HG03025 (cell line): ENCODE data around the gene SNTG2.

Experiments
- ATAC-seq: cut with Tn5 transposase; IDR thresholded peaks from one replicate; pipeline ENCODE4 v1.9.1; 2021; ENCODE audit warnings: mild to moderate bottlenecking, moderate library complexity; ENCODE audit not compliant: unreplicated experiment, low FRiP score

The SNTG2 gene

GRCh38 chr2:1041012-1041805 lies 90.6 kb downstream of the SNTG2 start:
- no peak for ATAC-seq

- no peak for ATAC-seq
These were observed 94.5 kb downstream of the SNTG2 start for GRCh38 chr2:1045109-1045508.

GRCh38 chr2:1046067-1046466 lies 95.4 kb downstream of the SNTG2 start:
- ATAC-seq, result no peak

GRCh38 chr2:1047485-1047884 lies 96.8 kb downstream of the SNTG2 start:
- ATAC-seq, result no peak

GRCh38 chr2:1049691-1050090 lies 99.0 kb downstream of the SNTG2 start:
- ATAC-seq, result no peak

GRCh38 chr2:1051075-1051474 lies 100.4 kb downstream of the SNTG2 start:
- ATAC-seq, result no peak

GRCh38 chr2:1052771-1053191 lies 102.1 kb downstream of the SNTG2 start:
- ATAC-seq, result no peak

- no peak for ATAC-seq
These were observed 103.1 kb downstream of the SNTG2 start for GRCh38 chr2:1053786-1054185.

- no peak for ATAC-seq
These were observed 103.8 kb downstream of the SNTG2 start for GRCh38 chr2:1054399-1054798.

- ATAC-seq, result no peak
These were observed 104.5 kb downstream of the SNTG2 start for GRCh38 chr2:1055014-1055595.

GRCh38 chr2:1060372-1060771 lies 109.7 kb downstream of the SNTG2 start:
- ATAC-seq, result no peak

GRCh38 chr2:1060987-1061386 lies 110.3 kb downstream of the SNTG2 start:
- no peak for ATAC-seq

GRCh38 chr2:1068241-1068640 lies 117.6 kb downstream of the SNTG2 start:
- no peak for ATAC-seq

- ATAC-seq, result no peak
These were observed 118.2 kb downstream of the SNTG2 start for GRCh38 chr2:1068822-1069221.

GRCh38 chr2:1069847-1070246 lies 119.2 kb downstream of the SNTG2 start:
- ATAC-seq, result no peak

- ATAC-seq, result no peak
These were observed 120.0 kb downstream of the SNTG2 start for GRCh38 chr2:1070601-1071000.

GRCh38 chr2:1071650-1072049 lies 121.0 kb downstream of the SNTG2 start:
- ATAC-seq, result no peak

GRCh38 chr2:1072250-1072649 lies 121.6 kb downstream of the SNTG2 start:
- no peak for ATAC-seq

- ATAC-seq, result no peak
These were observed 127.3 kb downstream of the SNTG2 start for GRCh38 chr2:1077911-1078310.

GRCh38 chr2:1078326-1078725 lies 127.7 kb downstream of the SNTG2 start:
- no peak for ATAC-seq

GRCh38 chr2:1079873-1080799 lies 129.5 kb downstream of the SNTG2 start:
- no peak for ATAC-seq
